ENCODE data around the gene RXFP3.

GRCh38 chr5:33891788-33892619 is 44.2 kb upstream of the RXFP3 start, which contains the start of gene ADAMTS12:
- TF ChIP-seq EZH2 (IDR thresholded peaks at IDR 0.05; ENCODE audit: insufficient read depth, poor library complexity, severe bottlenecking) = no peak
- no peak for TF ChIP-seq EZH2phosphoT487 (IDR thresholded peaks at IDR 0.05; ENCODE audit: insufficient read depth, low read depth)

Data from GM23248 (cell line).